Measurements from ENCODE around the gene PBX1.

PBX1 gene

GRCh38 chr1:164767752-164768402 is 208.9 kb downstream of the PBX1 start:
- no peak for DNase-seq

DNA sequence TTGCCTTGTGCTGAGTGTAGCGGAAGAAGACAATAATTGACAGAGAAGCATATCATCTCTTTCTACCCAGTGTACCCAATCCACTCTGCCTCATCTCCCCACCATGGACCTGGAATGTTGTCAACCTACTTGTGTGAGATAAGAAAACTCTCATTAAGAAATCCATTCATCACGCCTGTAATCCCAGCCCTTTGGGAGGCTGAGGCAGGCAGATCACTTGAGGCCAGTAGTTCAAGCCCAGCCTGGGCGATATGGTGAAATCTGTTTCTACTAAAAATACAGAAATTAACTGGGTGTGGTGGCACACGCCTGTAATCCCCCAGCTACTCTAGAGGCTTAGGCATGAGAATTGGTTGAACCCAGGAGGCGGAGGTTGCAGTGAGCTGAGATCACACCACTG is 209.6 kb downstream of the PBX1 start:
- no peak for DNase-seq

DNA sequence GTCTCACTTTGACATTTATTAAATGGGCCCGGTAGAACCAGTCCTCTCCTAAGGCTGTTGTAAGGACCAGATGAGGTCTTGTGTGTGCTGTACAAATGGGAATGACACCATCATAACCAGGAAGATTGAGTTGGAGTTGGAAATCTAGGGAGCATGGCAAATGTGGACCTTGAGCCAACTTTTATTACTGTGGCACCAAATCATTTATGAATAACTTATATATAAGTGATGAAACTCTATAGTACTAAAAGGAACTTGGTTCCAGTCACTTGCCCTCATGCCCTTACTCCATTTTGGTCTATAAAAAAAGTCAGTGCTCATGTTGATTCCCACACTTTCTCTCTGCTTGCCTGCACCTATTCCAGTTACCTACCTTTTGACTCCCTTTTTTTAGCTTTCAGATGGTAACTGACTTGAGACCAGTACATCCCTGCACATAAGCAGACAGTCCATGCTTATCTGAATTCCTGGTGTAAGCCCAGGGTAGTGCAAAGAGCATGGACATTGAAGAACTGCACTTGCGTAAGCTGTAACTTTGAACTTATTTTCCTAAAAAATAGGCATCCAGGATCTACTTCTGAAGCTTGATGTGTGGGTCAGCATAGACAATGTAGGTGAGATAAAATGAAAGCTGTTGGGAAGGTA is 210.6 kb downstream of the PBX1 start:
- no peak for DNase-seq

DNA sequence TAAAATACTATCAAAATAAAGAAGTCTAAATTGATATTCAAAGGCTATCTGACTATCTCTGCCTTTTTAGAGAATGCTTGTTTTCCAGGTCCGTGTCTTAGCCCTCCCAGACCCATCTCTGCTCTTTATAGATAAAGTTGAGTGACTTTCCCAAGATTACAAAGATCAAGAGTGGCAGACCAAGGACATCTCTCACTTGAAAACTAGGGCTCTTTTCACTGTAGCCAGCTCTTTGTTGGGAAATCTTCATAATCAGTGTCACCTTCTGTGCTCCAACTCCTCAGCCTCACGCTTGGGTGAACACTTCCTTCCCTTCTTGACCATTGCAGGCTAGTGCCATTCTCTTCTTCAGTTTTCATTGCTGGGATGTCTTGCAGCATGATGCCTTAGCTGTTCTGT is 211.1 kb downstream of the PBX1 start:
- DNase-seq = no peak

DNA sequence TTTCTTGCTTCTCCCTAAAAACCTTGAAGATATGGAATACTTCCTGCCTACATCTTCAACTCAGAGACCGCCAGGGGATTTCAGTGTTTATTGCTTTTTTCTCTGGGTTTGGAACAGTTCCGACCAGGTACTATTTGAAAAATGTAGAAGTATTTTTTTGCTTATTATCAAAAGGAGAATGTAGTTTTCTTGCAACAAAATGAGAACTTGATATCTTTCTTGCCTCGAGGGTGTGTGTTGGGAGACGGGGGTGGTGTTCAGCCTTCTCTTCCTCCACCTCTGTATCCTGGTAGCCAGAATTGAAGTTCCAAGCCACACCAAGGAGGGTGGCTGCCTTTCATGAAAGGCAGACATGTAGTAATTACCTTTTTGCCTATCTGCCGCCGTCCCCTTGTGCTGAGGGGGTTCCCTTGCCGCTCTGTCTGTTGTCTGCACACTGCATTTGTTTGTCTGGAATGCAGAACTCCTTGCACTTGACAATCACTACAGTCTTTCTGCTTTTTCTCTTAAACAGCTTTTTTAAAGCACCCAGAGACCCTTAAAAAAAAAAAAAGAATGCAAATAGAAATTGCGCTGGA is 212.1 kb downstream of the PBX1 start:
- no peak for DNase-seq

- DNase-seq = no peak
Observed at GRCh38 chr1:164771619-164772361, 212.8 kb downstream of the PBX1 start.

- peak; percentile 51 for DNase-seq
Observed at GRCh38 chr1:164772635-164773034, 213.7 kb downstream of the PBX1 start.

- DNase-seq = no peak
Observed at GRCh38 chr1:164773102-164773501, 214.1 kb downstream of the PBX1 start.

DNA sequence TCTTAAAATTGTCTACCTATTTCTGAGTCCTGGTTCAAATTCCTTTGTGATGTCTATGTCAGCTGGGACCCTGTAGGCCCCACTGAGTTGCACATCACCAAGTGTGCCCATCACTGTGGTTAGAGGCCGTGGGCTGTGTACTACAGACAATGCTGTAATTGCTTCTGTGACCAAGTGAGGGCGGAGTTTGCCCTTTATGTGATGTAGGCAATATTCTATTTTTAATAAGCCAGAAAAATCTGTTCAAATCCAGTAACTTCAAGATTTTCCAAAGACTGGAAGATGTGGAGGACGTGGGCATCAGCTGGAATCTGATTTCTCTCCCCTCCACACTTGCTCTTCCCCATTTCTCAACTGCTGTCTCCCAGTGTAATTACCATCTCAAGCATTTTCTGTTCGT is 215.4 kb downstream of the PBX1 start:
- DNase-seq = no peak

DNA sequence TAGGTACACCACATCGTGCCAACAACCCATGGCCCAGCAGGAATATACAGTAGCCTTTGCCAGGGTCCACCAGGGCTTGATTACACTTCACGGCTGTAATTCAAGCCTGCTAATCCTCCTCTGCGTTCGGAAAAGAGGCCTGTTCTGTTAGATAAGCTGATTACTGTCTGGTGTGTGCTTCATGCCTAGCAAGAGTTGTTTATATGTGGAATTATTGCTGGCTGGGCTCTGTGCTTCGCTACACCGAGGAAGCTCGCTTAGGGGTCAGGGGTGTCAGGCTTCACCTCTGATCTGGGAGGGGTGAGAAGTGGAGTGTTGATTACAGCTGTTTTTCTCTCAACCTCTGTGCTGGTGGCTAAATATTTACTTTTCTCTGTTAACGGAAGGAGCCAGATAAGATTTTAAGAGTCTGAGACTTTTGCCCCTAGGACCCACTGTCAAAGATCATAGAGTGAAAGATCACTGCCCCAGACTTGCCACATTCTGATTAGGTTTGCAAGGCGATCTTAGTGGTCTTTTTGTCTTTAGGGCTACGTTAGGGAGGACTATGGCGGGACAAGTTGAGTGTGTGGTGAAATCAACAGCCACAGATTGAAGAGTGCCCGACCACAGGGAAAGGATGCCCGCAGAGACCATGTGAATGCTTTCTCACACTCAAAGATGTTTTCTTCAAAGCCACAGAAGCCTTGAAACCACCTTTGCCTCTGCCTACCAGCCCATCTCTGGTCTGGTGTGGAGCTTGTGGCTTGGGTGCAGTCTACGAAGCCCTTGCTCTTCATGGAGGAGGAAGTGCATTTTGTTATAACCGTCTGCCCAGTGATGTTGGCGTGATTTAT is 216.1 kb downstream of the PBX1 start:
- no peak for DNase-seq

DNA sequence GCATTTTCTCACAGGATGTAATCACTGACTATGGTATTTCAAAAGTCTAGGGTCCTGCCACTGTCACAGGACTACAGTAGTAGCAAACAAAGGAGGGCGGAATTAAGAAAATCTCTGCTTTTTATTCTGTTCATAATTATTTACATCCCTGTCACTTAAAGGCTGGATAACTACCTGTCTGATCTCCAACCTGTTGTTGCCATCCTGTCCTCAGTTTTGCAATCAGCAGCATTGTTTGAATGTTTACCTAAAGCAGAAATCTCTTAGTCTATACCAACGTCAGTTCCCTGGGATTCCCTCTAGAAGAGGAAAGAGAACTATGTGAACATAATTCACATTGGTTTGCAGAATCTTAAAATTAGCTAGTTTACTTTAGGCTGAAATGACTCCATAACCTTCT is 218.5 kb downstream of the PBX1 start:
- DNase-seq = no peak

DNA sequence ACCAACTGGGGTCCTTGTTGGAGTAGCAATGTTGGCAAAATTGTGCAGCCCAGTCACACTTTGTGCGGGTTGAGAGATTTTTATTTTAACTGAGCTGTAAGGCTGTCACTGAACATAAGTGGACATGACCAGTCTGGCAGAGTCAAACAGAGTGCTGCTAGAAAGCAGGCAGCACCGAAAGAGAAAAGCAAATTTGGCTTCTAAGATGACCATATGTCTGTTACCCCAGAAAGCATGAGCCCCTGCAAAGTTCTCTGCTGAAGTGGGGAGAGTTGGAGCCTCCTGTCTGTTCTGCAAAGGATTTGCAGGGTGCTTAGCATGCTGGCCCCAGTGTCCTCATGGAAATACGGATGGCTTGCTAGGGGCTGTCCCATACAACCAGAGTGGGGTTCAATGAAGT is 220.4 kb downstream of the PBX1 start:
- DNase-seq = no peak

DNA sequence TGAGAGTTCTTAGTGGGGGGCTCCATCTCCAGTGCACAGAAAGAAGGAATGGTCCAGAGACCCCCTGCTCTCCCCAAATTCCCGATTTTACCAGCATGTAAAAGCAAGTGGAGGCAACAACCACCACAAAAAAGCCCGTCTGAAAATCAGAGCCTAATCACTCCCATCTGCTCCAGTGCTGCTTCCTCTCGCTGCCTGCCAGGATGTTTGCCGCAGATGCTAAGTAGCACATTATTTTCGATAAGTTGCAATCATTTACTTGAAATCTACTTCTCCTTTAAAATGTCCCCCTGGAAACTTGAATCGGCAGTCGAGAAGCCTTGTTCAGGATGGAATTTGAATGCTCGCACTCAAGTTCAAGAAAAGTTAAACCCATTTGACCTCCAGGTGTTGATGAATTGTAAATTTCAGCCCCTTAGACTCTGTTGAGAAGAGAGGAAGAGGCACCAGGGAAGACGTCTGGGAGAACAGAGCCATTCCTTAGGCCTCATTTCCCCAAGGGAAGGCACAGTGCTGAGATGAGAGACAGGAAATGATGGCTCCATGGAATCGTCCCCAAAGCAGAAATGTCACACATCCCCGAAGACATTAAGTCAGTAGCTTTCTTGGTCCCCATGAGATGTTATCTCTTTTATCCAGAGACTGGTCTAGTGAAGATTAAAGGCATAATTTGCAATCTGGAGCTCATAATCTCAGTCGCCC is 221.3 kb downstream of the PBX1 start:
- no peak for DNase-seq

DNA sequence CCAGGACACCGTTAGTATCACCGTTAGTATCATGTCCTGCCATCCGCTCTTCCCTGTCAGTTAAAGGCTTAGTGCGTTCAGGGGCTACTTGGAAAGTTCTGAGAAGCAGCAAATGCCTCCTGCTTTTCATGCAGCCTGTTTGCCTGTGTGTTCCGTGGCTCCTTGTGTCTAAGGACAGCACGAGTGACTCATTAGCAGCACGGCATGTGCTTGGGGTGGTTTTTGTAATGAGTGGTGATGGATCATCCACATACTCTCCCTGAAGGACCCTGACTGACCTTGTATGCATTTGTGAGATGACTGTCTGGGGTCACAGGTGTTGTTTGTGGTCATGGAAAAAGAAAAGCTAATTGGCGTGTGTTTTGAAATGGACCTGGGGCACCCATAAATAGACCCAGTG is 221.9 kb downstream of the PBX1 start:
- no peak for DNase-seq

DNA sequence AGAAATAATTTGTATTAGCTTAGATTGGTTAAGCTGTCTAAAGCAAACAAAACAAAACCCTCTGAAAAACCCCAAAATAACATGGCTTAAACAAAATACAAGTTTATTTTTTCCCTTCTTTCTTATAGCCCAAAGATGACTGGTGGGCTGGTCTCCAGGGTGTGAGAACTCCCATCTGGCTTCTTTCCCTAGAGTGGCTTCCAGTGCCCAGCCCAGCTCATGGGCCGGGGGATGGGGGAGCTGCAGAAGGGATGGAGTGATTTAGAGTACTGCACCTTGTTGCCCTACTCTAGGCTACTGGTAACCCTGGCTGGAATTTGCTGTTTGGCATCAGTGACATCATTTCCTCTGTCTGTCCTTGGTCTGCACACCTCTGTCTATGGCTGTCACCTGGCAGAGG is 223.0 kb downstream of the PBX1 start:
- DNase-seq = no peak

- DNase-seq = no peak
Observed at GRCh38 chr1:164783778-164784555, 225.0 kb downstream of the PBX1 start.

GRCh38 chr1:164784960-164785359 is 226.0 kb downstream of the PBX1 start:
- DNase-seq = no peak

- no peak for DNase-seq
Observed at GRCh38 chr1:164785841-164786534, 227.0 kb downstream of the PBX1 start.

DNA sequence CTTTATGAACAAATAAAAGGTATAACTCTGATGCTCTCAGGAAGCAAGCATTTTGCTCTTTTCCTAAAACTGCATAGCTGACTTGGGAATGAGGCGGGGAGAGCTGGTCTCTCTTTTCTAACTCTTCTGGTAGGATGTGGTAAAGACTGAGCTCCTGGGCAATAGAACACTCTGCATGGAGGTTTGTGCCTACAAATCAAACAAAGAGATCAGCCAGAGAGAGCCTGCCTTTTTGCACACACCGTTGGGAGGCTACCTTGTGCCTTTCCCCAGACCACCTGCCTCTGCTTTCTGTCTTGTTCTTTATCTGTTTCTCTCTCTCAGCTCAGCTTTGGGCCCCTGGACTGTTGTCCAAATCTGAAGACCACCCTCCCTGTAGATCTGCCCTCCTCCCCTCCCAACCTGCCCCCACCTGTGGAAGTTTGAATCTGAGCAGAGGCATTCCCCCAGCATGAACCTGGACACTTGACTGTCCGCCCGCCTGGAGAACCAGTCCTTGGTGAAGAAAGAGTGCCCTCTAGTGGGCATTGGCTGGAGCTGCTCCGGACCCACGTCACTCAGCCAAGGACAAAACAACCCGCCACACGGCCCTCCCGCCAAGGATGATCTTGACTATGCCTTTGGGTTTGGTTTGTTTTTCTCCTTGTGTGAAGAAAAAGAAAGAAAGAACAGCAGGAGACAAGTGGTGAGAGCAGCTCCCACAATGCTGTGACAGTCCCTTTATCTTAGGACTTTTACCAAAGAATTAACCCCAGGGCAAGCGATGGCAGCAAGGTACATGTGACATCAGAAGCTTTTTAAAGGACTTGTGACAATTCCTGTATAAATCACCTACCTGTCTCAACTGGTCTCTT is 228.2 kb downstream of the PBX1 start:
- peak; percentile 67 for DNase-seq

- DNase-seq = no peak
Observed at GRCh38 chr1:164787834-164788231, 228.8 kb downstream of the PBX1 start.
